BLaER1 treated with 17β-estradiol and CSF1 and Interleukin-3, amounts not matched to agents 10 nM and 100 nM (cell line): ENCODE data around the gene ADSL.
"Not testable (repeated sequence)": the region's sequence is repeated elsewhere in the genome, so short reads cannot be mapped to it uniquely, and the experiment has no call there.

Experiments used
- H3K27ac ChIP-seq, 11 experiments: shearing (Covaris generic); formaldehyde crosslinking; 2 replicates each; pipeline ENCODE4 v1.8.1; 2022
- H3K27me3 ChIP-seq, 11 experiments: shearing (Covaris generic); formaldehyde crosslinking; 2 replicates each; pipeline ENCODE4 v1.8.1; 2022
- H3K36me3 ChIP-seq, 11 experiments: shearing (Covaris generic); formaldehyde crosslinking; 2 replicates each; pipeline ENCODE4 v1.8.1; 2022
- H3K4me1 ChIP-seq, 10 experiments: shearing (Covaris generic); formaldehyde crosslinking; 2 replicates each; pipeline ENCODE4 v1.8.1; 2022
- H3K4me2 ChIP-seq, 11 experiments: shearing (Covaris generic); formaldehyde crosslinking; 2 replicates each; pipeline ENCODE4 v1.8.1; 2022
- H3K4me3 ChIP-seq, 10 experiments: shearing (Covaris generic); formaldehyde crosslinking; 2 replicates each; pipeline ENCODE4 v1.8.1; 2022
- H3K9ac ChIP-seq, 11 experiments: shearing (Covaris generic); formaldehyde crosslinking; 2 replicates each; pipeline ENCODE4 v1.8.1; 2022
- H3K9me3 ChIP-seq, 11 experiments: shearing (Covaris generic); formaldehyde crosslinking; replicated peaks in 1 of 11; 2 replicates each; pipeline ENCODE4 v1.8.1; 2022
- H4K20me1 ChIP-seq, 11 experiments: shearing (Covaris generic); formaldehyde crosslinking; 2 replicates each; pipeline ENCODE4 v1.8.1; 2022
- Cebpa-rat ChIP-seq, 11 experiments: shearing (Covaris generic); IDR thresholded peaks; 2 replicates each; pipeline ENCODE4 v1.8.1; 2022

Gene ADSL

GRCh38 chr22:40368836-40369235, 22.5 kb downstream of the ADSL start:
- Histone ChIP-seq H3K9ac (no peak overlapping the region), H3K4me3 (no peak overlapping the region), H3K4me1 (peaks cover 13 to 36% (median 21%) of the 10 kb centered on the region in 10 experiments; a peak in 19 of 20 replicates), H3K27me3 (no peaks in the 10 kb centered on the region), H3K27ac (peak overlapping the region in 2 of 11 experiments; percentile 9 to 45; a peak in 1 of 22 replicates), H4K20me1 (peaks cover 0 to 36% (median 4%) of the 10 kb centered on the region in 11 experiments; a peak in 6 of 22 replicates), H3K36me3 (peaks cover 44 to 75% (median 59%) of the 10 kb centered on the region in 11 experiments), H3K9me3 (no peaks in the 10 kb centered on the region), H3K4me2 (peak overlapping the region in 2 of 11 experiments; percentile 38 to 61; a peak in 3 of 22 replicates)
- TF ChIP-seq Cebpa-rat (IDR thresholded peaks at IDR 0.05), result no peak

DNA sequence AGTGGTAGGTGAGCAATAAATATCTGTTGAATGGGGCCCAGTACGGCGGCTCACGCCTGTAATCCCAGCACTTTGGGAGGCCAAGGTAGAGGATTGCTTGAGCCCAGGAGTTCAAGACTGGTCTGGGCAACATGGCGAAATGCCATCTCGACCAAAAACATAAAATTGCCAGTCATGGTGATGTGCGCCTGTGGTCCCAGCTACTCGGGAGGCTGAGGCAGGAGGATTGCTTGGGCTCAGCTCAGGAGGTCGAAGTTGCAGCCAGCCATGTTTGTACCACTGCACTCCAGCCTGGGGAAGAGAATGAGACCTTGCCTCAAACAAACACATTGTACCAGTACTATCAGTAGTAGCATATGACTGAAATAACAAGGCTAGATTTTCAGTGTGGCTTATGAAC, 28.3 kb downstream of the ADSL start:
- Histone ChIP-seq H4K20me1 (peaks cover 0 to 39% (median 17%) of the 10 kb centered on the region in 11 experiments; a peak in 11 of 22 replicates), H3K4me1 (peaks cover 49 to 79% (median 69%) of the 10 kb centered on the region in 10 experiments), H3K9me3 (no peaks in the 10 kb centered on the region), H3K4me2 (peak overlapping the region in 4 of 11 experiments; percentile 62 to 71 (median 66); a peak in 5 of 22 replicates), H3K27me3 (no peaks in the 10 kb centered on the region), H3K9ac (no peak overlapping the region), H3K27ac (peak overlapping the region in 3 of 11 experiments; percentile 8 to 32 (median 27); a peak in 1 of 22 replicates), H3K4me3 (no peak overlapping the region), H3K36me3 (peaks cover 0 to 23% (median 14%) of the 10 kb centered on the region in 11 experiments; a peak in 15 of 22 replicates)
- no peak for TF ChIP-seq Cebpa-rat (IDR thresholded peaks at IDR 0.05)

- H3K4me1 ChIP-seq, result peaks cover 51 to 76% (median 71%) of the 10 kb centered on the region in 10 experiments
- peak overlapping the region; percentile 57 to 76 (median 66) for H3K4me2 ChIP-seq
- H3K9me3 ChIP-seq, result no peaks in the 10 kb centered on the region
- peak overlapping the region in 2 of 10 experiments; percentile 8 to 15; a peak in 1 of 20 replicates for H3K4me3 ChIP-seq
- H3K36me3 ChIP-seq, result peaks cover 0 to 26% (median 18%) of the 10 kb centered on the region in 11 experiments; a peak in 16 of 22 replicates
- H4K20me1 ChIP-seq, result peaks cover 0 to 47% (median 19%) of the 10 kb centered on the region in 11 experiments; a peak in 10 of 22 replicates
- peak overlapping the region in 7 of 11 experiments; percentile 6 to 42 (median 24); a peak in 6 of 22 replicates for H3K27ac ChIP-seq
- no peak for TF ChIP-seq Cebpa-rat (IDR thresholded peaks at IDR 0.05)
- H3K27me3 ChIP-seq, result no peaks in the 10 kb centered on the region
- H3K9ac ChIP-seq, result peak overlapping the region in 6 of 11 experiments; percentile 10 to 49 (median 24); a peak in 2 of 22 replicates
These were observed 29.8 kb downstream of the ADSL start for GRCh38 chr22:40376149-40376548.

GRCh38 chr22:40377931-40378330, 31.6 kb downstream of the ADSL start:
- Histone ChIP-seq H3K27ac (peak overlapping the region in 7 of 11 experiments; percentile 14 to 55 (median 37); a peak in 12 of 22 replicates), H3K36me3 (peaks cover 0 to 33% (median 21%) of the 10 kb centered on the region in 11 experiments; a peak in 17 of 22 replicates), H3K4me1 (peaks cover 47 to 61% (median 56%) of the 10 kb centered on the region in 10 experiments), H4K20me1 (peaks cover 0 to 47% (median 18%) of the 10 kb centered on the region in 11 experiments; a peak in 11 of 22 replicates), H3K27me3 (no peaks in the 10 kb centered on the region), H3K9ac (0 out of 22 replicates have a peak overlapping the region, but pooled peaks of 2 of the 11 experiments have one; percentile 12 to 39), H3K4me2 (peak overlapping the region; percentile 56 to 79 (median 71)), H3K9me3 (no peaks in the 10 kb centered on the region), H3K4me3 (no peak overlapping the region)
- no peak for TF ChIP-seq Cebpa-rat (IDR thresholded peaks at IDR 0.05)

DNA sequence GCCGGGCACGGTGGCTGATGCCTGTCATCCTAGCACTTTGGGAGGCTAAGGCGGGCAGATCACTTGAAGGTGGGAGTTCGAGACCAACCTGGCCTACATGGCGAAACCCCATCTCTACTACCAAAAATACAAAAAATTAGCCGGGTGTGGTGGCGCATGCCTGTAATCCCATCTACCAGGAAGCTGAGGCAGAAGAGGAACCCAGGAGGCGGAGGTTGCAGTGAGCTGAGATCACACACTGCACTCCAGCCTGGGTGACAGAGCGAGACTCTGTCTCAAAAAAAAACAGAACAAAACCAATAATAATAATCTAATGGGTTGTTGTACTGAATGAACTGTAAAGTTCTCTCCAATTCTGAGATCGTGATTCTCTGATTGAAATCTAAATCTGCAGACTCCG, 32.1 kb downstream of the ADSL start:
- not testable (repeated sequence) for H3K9me3 ChIP-seq, H3K4me3 ChIP-seq, H3K27me3 ChIP-seq
- Histone ChIP-seq H3K27ac (peak overlapping the region in 7 of 11 experiments; percentile 14 to 55 (median 37); a peak in 14 of 22 replicates), H3K36me3 (peaks cover 0 to 29% (median 16%) of the 10 kb centered on the region in 11 experiments; a peak in 15 of 22 replicates), H3K4me2 (peak overlapping the region; percentile 56 to 79 (median 71)), H4K20me1 (peaks cover 0 to 47% (median 18%) of the 10 kb centered on the region in 11 experiments; a peak in 11 of 22 replicates), H3K9ac (peak overlapping the region in 8 of 11 experiments; percentile 1 to 39 (median 21); a peak in 11 of 22 replicates), H3K4me1 (peaks cover 51 to 65% (median 57%) of the 10 kb centered on the region in 10 experiments)

DNA sequence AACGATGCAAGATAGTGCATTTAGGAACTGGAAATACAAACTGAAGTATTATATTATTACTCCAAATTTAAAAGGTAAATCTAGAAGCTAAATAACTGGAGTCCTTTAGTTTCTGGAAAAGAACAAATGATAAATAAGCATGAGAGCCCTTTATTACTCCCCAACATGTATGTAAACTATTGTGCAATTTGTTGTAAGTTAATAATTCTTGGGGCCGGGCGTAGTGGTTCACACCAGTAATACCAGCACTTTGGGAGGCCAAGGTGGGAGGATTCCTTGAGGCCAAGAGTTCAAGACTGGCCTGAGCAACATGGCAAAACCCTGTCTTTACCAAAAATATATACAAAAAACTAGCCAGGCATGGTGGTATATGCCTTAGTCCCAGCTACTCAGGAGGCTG, 35.2 kb downstream of the ADSL start:
- TF ChIP-seq Cebpa-rat (IDR thresholded peaks at IDR 0.05), result peak in 2 of 11 experiments; percentile 15 to 60; a peak in 2 of 22 replicates
- no peak overlapping the region for H3K4me3 ChIP-seq

GRCh38 chr22:40383905-40384304, 37.6 kb downstream of the ADSL start:
- Histone ChIP-seq H3K9me3 (no peaks in the 10 kb centered on the region), H3K9ac (no peak overlapping the region), H3K27ac (peak overlapping the region in 3 of 11 experiments; percentile 13 to 34 (median 31); a peak in 3 of 22 replicates), H3K4me3 (no peak overlapping the region), H3K36me3 (peaks cover 5 to 41% (median 15%) of the 10 kb centered on the region in 11 experiments; a peak in 14 of 22 replicates), H4K20me1 (peaks cover 0 to 88% (median 17%) of the 10 kb centered on the region in 11 experiments; a peak in 13 of 22 replicates), H3K4me1 (peaks cover 31 to 58% (median 45%) of the 10 kb centered on the region in 10 experiments), H3K27me3 (no peaks in the 10 kb centered on the region), H3K4me2 (peak overlapping the region; percentile 2 to 81 (median 67); a peak in 12 of 22 replicates)
- TF ChIP-seq Cebpa-rat (IDR thresholded peaks at IDR 0.05), result no peak

More for the DNA sequence above, 35.2 kb downstream of the ADSL start:
- H4K20me1 ChIP-seq, result peaks cover 0 to 65% (median 17%) of the 10 kb centered on the region in 11 experiments; a peak in 15 of 22 replicates
- no peak overlapping the region for H3K27ac ChIP-seq
- H3K4me1 ChIP-seq, result peaks cover 51 to 70% (median 66%) of the 10 kb centered on the region in 10 experiments
- no peak overlapping the region for H3K9ac ChIP-seq
- H3K27me3 ChIP-seq, result no peaks in the 10 kb centered on the region
- no peaks in the 10 kb centered on the region for H3K9me3 ChIP-seq
- peaks cover 0 to 24% (median 11%) of the 10 kb centered on the region in 11 experiments; a peak in 9 of 22 replicates for H3K36me3 ChIP-seq
- no peak overlapping the region for H3K4me2 ChIP-seq

GRCh38 chr22:40385036-40385782, 38.9 kb downstream of the ADSL start:
- peak overlapping the region in 4 of 10 experiments; percentile 3 to 25 (median 8); a peak in 5 of 20 replicates for H3K4me3 ChIP-seq
- peaks cover 5 to 41% (median 15%) of the 10 kb centered on the region in 11 experiments; a peak in 14 of 22 replicates for H3K36me3 ChIP-seq
- peaks cover 0 to 80% (median 17%) of the 10 kb centered on the region in 11 experiments; a peak in 13 of 22 replicates for H4K20me1 ChIP-seq
- peak overlapping the region in 4 of 11 experiments; percentile 4 to 24 (median 18); a peak in 3 of 22 replicates for H3K9ac ChIP-seq
- peak overlapping the region in 7 of 11 experiments; percentile 1 to 45 (median 15); a peak in 7 of 22 replicates for H3K27ac ChIP-seq
- peak overlapping the region; percentile 50 to 82 (median 70) for H3K4me2 ChIP-seq
- H3K4me1 ChIP-seq, result peaks cover 25 to 53% (median 36%) of the 10 kb centered on the region in 10 experiments
- TF ChIP-seq Cebpa-rat (IDR thresholded peaks at IDR 0.05), result no peak
- no peaks in the 10 kb centered on the region for H3K27me3 ChIP-seq
- H3K9me3 ChIP-seq, result no peaks in the 10 kb centered on the region
